T-cell (primary cell): ENCODE measurements around the gene DNASE1L1. TPM values are rescaled to one million over a fixed set of nuclear protein-coding genes. Genes with fewer than 3 reads are reported as not detected.
A peak's percentile ranks its signal among the peaks of the same experiment; 100 is the strongest.

Experiments
- ATAC-seq, 4 experiments: fragments of 200-7000 bp in 3 of 4; fragments of 150-1000 bp in 1 of 4; cut with Tn5 transposase; replicated peaks in 1 of 4; 1 replicate in 3 of 4; 2 replicates in 1 of 4; pipeline ENCODE4 v1.10.0; 2021; ENCODE audit warnings: moderate library complexity in 3 of 4, mild to moderate bottlenecking in 2 of 4, moderate number of reproducible peaks in 1 of 4
- CTCF ChIA-PET, 2 donors: fragments of 300-600 bp; sonication (Branson Sonifier 250); formaldehyde crosslinking; loops; one replicate each; lab custom pipeline; 2022; ENCODE audit warnings: antibody characterized with exemption in 2 of 2; lab: Charles Lee
- POLR2A ChIA-PET, 2 donors: fragments of 300-600 bp; sonication (Branson Sonifier 250); formaldehyde crosslinking; loops; one replicate each; lab custom pipeline; 2022; ENCODE audit warnings: antibody characterized with exemption in 2 of 2; lab: Charles Lee
- DNase-seq, 35 experiments: peaks; one replicate each; pipeline versions ENCODE4 v3.0.0 to v3.0.0-alpha.2; 2013 to 2023
- H3K27ac ChIP-seq: one replicate; pipeline ENCODE4 v1.5.1; 2013; ENCODE audit warnings: low read length
- H3K27me3 ChIP-seq, 2 experiments: replicated peaks in 1 of 2; 1 replicate in 1 of 2; 2 replicates in 1 of 2; pipeline versions ENCODE4 v1.6.1 to v1.7.0; 2013; ENCODE audit warnings: low read length in 1 of 2, mixed read lengths in 1 of 2; ENCODE audit not compliant: control insufficient read depth in 2 of 2, insufficient read depth in 2 of 2; ENCODE audit errors: extremely low read depth in 1 of 2
- H3K36me3 ChIP-seq, 2 donors: 1 replicate in 1 of 2; 2 replicates in 1 of 2; pipeline versions ENCODE4 v1.6.1 to v1.7.0; 2013; ENCODE audit warnings: low read length in 1 of 2; ENCODE audit not compliant: control insufficient read depth in 2 of 2, insufficient read depth in 1 of 2; ENCODE audit errors: extremely low read depth in 1 of 2
- H3K4me1 ChIP-seq, 2 experiments: 1 replicate in 1 of 2; 2 replicates in 1 of 2; pipeline versions ENCODE4 v1.6.1 to v1.7.0; 2013; ENCODE audit warnings: low read length in 2 of 2, mixed read lengths in 1 of 2; ENCODE audit not compliant: insufficient read depth in 2 of 2, control insufficient read depth in 1 of 2; ENCODE audit errors: extremely low read depth in 1 of 2
- H3K4me3 ChIP-seq, 2 donors: 1 replicate in 1 of 2; 2 replicates in 1 of 2; pipeline versions ENCODE4 v1.5.1 to v1.7.0; 2013; ENCODE audit warnings: mild to moderate bottlenecking in 2 of 2, low read length in 1 of 2, moderate library complexity in 1 of 2; ENCODE audit not compliant: control insufficient read depth in 1 of 2; ENCODE audit errors: extremely low read depth in 1 of 2
- H3K9me3 ChIP-seq: 2 replicates; pipeline ENCODE4 v1.7.0; 2013
- H3K27ac Mint-ChIP-seq, 2 donors: one replicate each; pipeline ENCODE4 v1.8.0; 2020 to 2021; ENCODE audit warnings: mild to moderate bottlenecking in 2 of 2, mixed read lengths in 2 of 2
- H3K27me3 Mint-ChIP-seq, 2 donors: one replicate each; pipeline ENCODE4 v1.8.0; 2021 to 2022; ENCODE audit warnings: mixed read lengths in 2 of 2
- H3K36me3 Mint-ChIP-seq: one replicate; pipeline ENCODE4 v1.8.0; 2021; ENCODE audit warnings: mixed read lengths
- H3K4me1 Mint-ChIP-seq, 3 donors: one replicate each; pipeline ENCODE4 v1.8.0; 2020 to 2022; ENCODE audit warnings: mixed read lengths in 3 of 3, mild to moderate bottlenecking in 1 of 3
- H3K4me3 Mint-ChIP-seq, 3 donors: one replicate each; pipeline ENCODE4 v1.8.0; 2020 to 2022; ENCODE audit warnings: mild to moderate bottlenecking in 3 of 3, mixed read lengths in 3 of 3, moderate library complexity in 3 of 3
- H3K9me3 Mint-ChIP-seq, 3 donors: one replicate each; pipeline ENCODE4 v1.8.0; 2020 to 2022; ENCODE audit warnings: mixed read lengths in 3 of 3
- WGBS: methylation state at CpG from one replicate; pipeline ENCODE4 v1.1.5; 2013; ENCODE audit warnings: missing lambda C conversion rate; ENCODE audit not compliant: insufficient coverage; 5-methylcytosine and 5-hydroxymethylcytosine counted together
- total RNA-seq, 35 experiments: library from RNA in 6 of 35; stranded (reverse) in 6 of 35; fragments of 120-200 nt in 1 of 35; gene quantifications; one replicate each; pipeline versions ENCODE4 v1.2.1 to v1.2.4 and lab custom pipeline; 2013 to 2026

Gene DNASE1L1
- total RNA-seq, 5 donors from 2014 or later (not counting 1 experiment from before 2014, with no cell fraction given), result 22.6 to 31.3 (median 25.5) TPM

- ChIA-PET POLR2A (interaction anchor here in 1 of 2 donors (0.5 kb wide), 1 partner anchor 49 kb away, joined by 3 read pairs; no protein-coding TSS in a partner anchor), CTCF (no interaction called here)
- peak overlapping the region; percentile 78 to 87 for H3K27ac Mint-ChIP-seq
- H3K4me3 Mint-ChIP-seq, result peak overlapping the region; percentile 81 to 85 (median 81)
- peaks cover 25 to 38% (median 25%) of the 10 kb centered on the region in 3 donors for H3K4me1 Mint-ChIP-seq
- peaks cover 0 to 33% of the 10 kb centered on the region in 2 donors for H3K36me3 ChIP-seq
- peaks cover 0 to 49% of the 10 kb centered on the region in 2 experiments for H3K4me1 ChIP-seq
- no peak for ATAC-seq
- peaks cover 0 to under 1% of the 10 kb centered on the region in 2 donors for H3K27me3 Mint-ChIP-seq
- peak overlapping the region; percentile 38 for H3K27ac ChIP-seq
- H3K27me3 ChIP-seq, result no peaks in the 10 kb centered on the region
- no peaks in the 10 kb centered on the region for H3K9me3 ChIP-seq
- WGBS, result 27% methylated on average over 2 of the region's 28 CpGs
- DNase-seq, result no peak
- H3K4me3 ChIP-seq, result peak overlapping the region; percentile 50 to 59
- peaks cover 7% of the 10 kb centered on the region for H3K36me3 Mint-ChIP-seq
- no peaks in the 10 kb centered on the region for H3K9me3 Mint-ChIP-seq
These were observed 29.2 kb upstream of the DNASE1L1 start for GRCh38 chrX:154437971-154438893.

- peaks cover 0 to 44% of the 10 kb centered on the region in 2 experiments for H3K4me1 ChIP-seq
- no peaks in the 10 kb centered on the region for H3K27me3 ChIP-seq
- ATAC-seq, result peak; percentile 60 to 71 (median 66)
- Mint-ChIP-seq H3K36me3 (peaks cover 8% of the 10 kb centered on the region), H3K4me3 (peak within 1 kb of the TSS; percentile 81 to 85 (median 81)), H3K9me3 (no peaks in the 10 kb centered on the region), H3K27ac (peak within 1 kb of the TSS; percentile 87 to 90), H3K27me3 (peaks cover 0 to 4% of the 10 kb centered on the region in 2 donors), H3K4me1 (peaks cover 23 to 35% (median 25%) of the 10 kb centered on the region in 3 donors)
- H3K27ac ChIP-seq, result peak within 1 kb of the TSS; percentile 73
- peak in 27 of 35 experiments; percentile 20 to 76 (median 37) for DNase-seq
- H3K9me3 ChIP-seq, result no peaks in the 10 kb centered on the region
- ChIA-PET CTCF (no interaction called here), POLR2A (interaction anchor here in 1 of 2 donors (0.6 kb wide), 1 partner anchor 1104 kb away, joined by 3 read pairs; no protein-coding TSS in a partner anchor)
- peak within 1 kb of the TSS; percentile 50 to 59 for H3K4me3 ChIP-seq
- WGBS, result under 1% methylated on average over 30 of the region's 93 CpGs
- peaks cover 0 to 34% of the 10 kb centered on the region in 2 donors for H3K36me3 ChIP-seq
These were observed 28.1 kb upstream of the DNASE1L1 start, which contains the start of gene GDI1 for GRCh38 chrX:154436983-154437752. Gene GDI1 (plus strand): TSS chrX:154437154. CDS start chrX:154437255, 101 bp downstream.

- Mint-ChIP-seq H3K27me3 (peaks cover 0 to 4% of the 10 kb centered on the region in 2 donors), H3K4me1 (peaks cover 18 to 29% (median 19%) of the 10 kb centered on the region in 3 donors), H3K27ac (peak overlapping the region; percentile 85 to 90), H3K36me3 (peaks cover 8% of the 10 kb centered on the region), H3K9me3 (no peaks in the 10 kb centered on the region), H3K4me3 (peak overlapping the region; percentile 72 to 81 (median 76))
- Histone ChIP-seq H3K4me1 (peaks cover 0 to 37% of the 10 kb centered on the region in 2 experiments), H3K4me3 (peak overlapping the region; percentile 30 to 43), H3K27ac (peak overlapping the region; percentile 73), H3K36me3 (peaks cover 0 to 30% of the 10 kb centered on the region in 2 donors), H3K9me3 (no peaks in the 10 kb centered on the region), H3K27me3 (no peaks in the 10 kb centered on the region)
- 19% methylated on average over 13 of the region's 78 CpGs for WGBS
- POLR2A ChIA-PET, result interaction anchor here in 1 of 2 donors (0.6 kb wide), 1 partner anchor 1103 kb away, joined by 3 read pairs; no protein-coding TSS in a partner anchor
- CTCF ChIA-PET, result no interaction called here
- DNase-seq, result peak in 32 of 35 experiments; percentile 16 to 81 (median 38)
- peak; percentile 68 to 83 (median 72) for ATAC-seq
These were observed 27.4 kb upstream of the DNASE1L1 start for GRCh38 chrX:154436374-154436982.

GRCh38 chrX:154435171-154435733 is 26.2 kb upstream of the DNASE1L1 start:
- Histone ChIP-seq H3K9me3 (no peaks in the 10 kb centered on the region), H3K27ac (no peak overlapping the region), H3K36me3 (peaks cover 0 to 26% of the 10 kb centered on the region in 2 donors), H3K27me3 (no peaks in the 10 kb centered on the region), H3K4me1 (peaks cover 0 to 32% of the 10 kb centered on the region in 2 experiments), H3K4me3 (no peak overlapping the region)
- Mint-ChIP-seq H3K27me3 (peaks cover 0 to 7% of the 10 kb centered on the region in 2 donors), H3K4me1 (peaks cover 20 to 27% (median 27%) of the 10 kb centered on the region in 3 donors), H3K4me3 (no peak overlapping the region), H3K36me3 (peaks cover 8% of the 10 kb centered on the region), H3K27ac (no peak overlapping the region), H3K9me3 (no peaks in the 10 kb centered on the region)
- no peak for ATAC-seq
- ChIA-PET POLR2A (no interaction called here), CTCF (no interaction called here)
- 97% methylated on average over 12 of the region's 19 CpGs for WGBS
- DNase-seq, result no peak

- Mint-ChIP-seq H3K9me3 (no peaks in the 10 kb centered on the region), H3K36me3 (peaks cover 8% of the 10 kb centered on the region), H3K4me1 (peaks cover 22 to 33% (median 29%) of the 10 kb centered on the region in 3 donors), H3K27ac (no peak overlapping the region), H3K27me3 (peaks cover 0 to 7% of the 10 kb centered on the region in 2 donors), H3K4me3 (no peak overlapping the region)
- ChIA-PET CTCF (no interaction called here), POLR2A (no interaction called here)
- Histone ChIP-seq H3K4me1 (peaks cover 0 to 31% of the 10 kb centered on the region in 2 experiments), H3K36me3 (peaks cover 0 to 23% of the 10 kb centered on the region in 2 donors), H3K4me3 (no peak overlapping the region), H3K27ac (no peak overlapping the region), H3K9me3 (no peaks in the 10 kb centered on the region), H3K27me3 (no peaks in the 10 kb centered on the region)
- 100% methylated on average over 2 of the region's 7 CpGs for WGBS
- ATAC-seq (no peak), DNase-seq (no peak)
These were observed 25.5 kb upstream of the DNASE1L1 start for GRCh38 chrX:154434394-154435168.
